WTC11 (cell line): ENCODE measurements around the gene POLR1H. TPM values are rescaled to one million over a fixed set of nuclear protein-coding genes. Genes with fewer than 3 reads are reported as not detected.

Source experiments
- ATF1 ChIP-seq: sonication (generic); formaldehyde crosslinking; IDR thresholded peaks from 2 replicates; pipeline ENCODE4 v1.8.1; 2023; ENCODE audit warnings: mild to moderate bottlenecking, moderate library complexity, missing genetic modification reagents
- CBFB ChIP-seq: sonication (generic); formaldehyde crosslinking; IDR thresholded peaks from 2 replicates; pipeline ENCODE4 v1.8.1; 2022; ENCODE audit warnings: mild to moderate bottlenecking, low read depth, missing genetic modification reagents
- ELF4 ChIP-seq: sonication (generic); formaldehyde crosslinking; IDR thresholded peaks from 2 replicates; pipeline ENCODE4 v1.8.1; 2022; ENCODE audit warnings: low read depth, mild to moderate bottlenecking, moderate library complexity, missing genetic modification reagents
- EMX1 ChIP-seq: fragments of 250-450 bp; sonication (Bioruptor Pico); IDR thresholded peaks from 2 replicates; pipeline ENCODE4 v1.8.0; 2021; ENCODE audit warnings: mild to moderate bottlenecking
- ESRRA ChIP-seq: sonication (generic); formaldehyde crosslinking; IDR thresholded peaks from 2 replicates; pipeline ENCODE4 v1.8.1; 2022; ENCODE audit warnings: mild to moderate bottlenecking, missing genetic modification reagents, borderline replicate concordance
- ETV6 ChIP-seq: sonication (generic); formaldehyde crosslinking; IDR thresholded peaks from 2 replicates; pipeline ENCODE4 v1.8.1; 2022; ENCODE audit warnings: mild to moderate bottlenecking, missing genetic modification reagents
- FOXJ3 ChIP-seq: sonication (generic); formaldehyde crosslinking; IDR thresholded peaks from 2 replicates; pipeline ENCODE4 v1.9.0; 2021; ENCODE audit warnings: missing genetic modification reagents, mild to moderate bottlenecking, borderline replicate concordance
- FOXK1 ChIP-seq: sonication (generic); formaldehyde crosslinking; IDR thresholded peaks from 2 replicates; pipeline ENCODE4 v1.8.0; 2022; ENCODE audit warnings: mild to moderate bottlenecking, moderate library complexity, missing genetic modification reagents
- FOXP1 ChIP-seq: sonication (generic); formaldehyde crosslinking; IDR thresholded peaks from 2 replicates; pipeline ENCODE4 v1.8.0; 2022; ENCODE audit warnings: missing genetic modification reagents, mild to moderate bottlenecking, moderate library complexity, borderline replicate concordance
- GRHL2 ChIP-seq: fragments of 250-450 bp; sonication (Bioruptor Pico); IDR thresholded peaks from 2 replicates; pipeline ENCODE4 v1.8.0; 2022; ENCODE audit warnings: mild to moderate bottlenecking, moderate library complexity; ENCODE audit not compliant: insufficient replicate concordance, severe bottlenecking
- HMGA2 ChIP-seq: fragments of 250-450 bp; sonication (Bioruptor Pico); IDR thresholded peaks from 2 replicates; pipeline ENCODE4 v1.4.0; 2021; ENCODE audit warnings: mild to moderate bottlenecking, moderate library complexity
- SMAD3 ChIP-seq: sonication (generic); formaldehyde crosslinking; IDR thresholded peaks from 2 replicates; pipeline ENCODE4 v1.8.0; 2022; ENCODE audit warnings: missing genetic modification reagents, mild to moderate bottlenecking, borderline replicate concordance
- SMAD4 ChIP-seq: sonication (generic); formaldehyde crosslinking; IDR thresholded peaks from 2 replicates; pipeline ENCODE4 v1.8.0; 2022; ENCODE audit warnings: mild to moderate bottlenecking, missing genetic modification reagents
- TEAD4 ChIP-seq: sonication (generic); formaldehyde crosslinking; IDR thresholded peaks from 2 replicates; pipeline ENCODE4 v1.8.0; 2022; ENCODE audit warnings: mild to moderate bottlenecking, missing genetic modification reagents
- ZNF138 ChIP-seq: sonication (generic); formaldehyde crosslinking; conservative IDR thresholded peaks from 2 replicates; pipeline ENCODE4 v1.8.1; 2022; ENCODE audit warnings: mild to moderate bottlenecking, moderate library complexity, missing genetic modification reagents
- ZNF317 ChIP-seq: sonication (generic); formaldehyde crosslinking; IDR thresholded peaks from 2 replicates; pipeline ENCODE4 v1.8.1; 2023; ENCODE audit warnings: low read depth, mild to moderate bottlenecking, moderate library complexity, missing genetic modification reagents, borderline replicate concordance
- total RNA-seq: library from RNA; stranded (reverse); gene quantifications from 3 replicates; pipeline ENCODE4 v1.2.3, GENCODE V29; 2021
- TF ChIP-seq, protein P1 (sequence below): sonication (generic); formaldehyde crosslinking; IDR thresholded peaks from 2 replicates; pipeline ENCODE4 v1.8.1; 2022; ENCODE audit warnings: mild to moderate bottlenecking, missing genetic modification reagents, moderate library complexity, borderline replicate concordance
- TF ChIP-seq, protein P2 (sequence below): fragments of 250-450 bp; sonication (Bioruptor Pico); IDR thresholded peaks from 2 replicates; pipeline ENCODE4 v1.9.0; 2021; ENCODE audit warnings: mild to moderate bottlenecking
- TF ChIP-seq, protein P3 (sequence below): sonication (generic); formaldehyde crosslinking; IDR thresholded peaks from 2 replicates; pipeline ENCODE4 v1.8.0; 2022; ENCODE audit warnings: mild to moderate bottlenecking, missing genetic modification reagents
- TF ChIP-seq, protein P4 (sequence below): sonication (generic); formaldehyde crosslinking; IDR thresholded peaks from 2 replicates; pipeline ENCODE4 v1.8.1; 2022; ENCODE audit warnings: missing genetic modification reagents, borderline replicate concordance
- TF ChIP-seq, protein P5 (sequence below): fragments of 250-450 bp; sonication (Bioruptor Pico); conservative IDR thresholded peaks from 2 replicates; pipeline ENCODE4 v1.9.0; 2021; ENCODE audit warnings: mild to moderate bottlenecking
- TF ChIP-seq, protein P6 (sequence below): sonication (generic); formaldehyde crosslinking; IDR thresholded peaks from 2 replicates; pipeline ENCODE4 v1.8.1; 2022; ENCODE audit warnings: low read depth, mild to moderate bottlenecking, moderate library complexity, missing genetic modification reagents, borderline replicate concordance
- TF ChIP-seq, protein P7 (sequence below): sonication (generic); formaldehyde crosslinking; IDR thresholded peaks from 2 replicates; pipeline ENCODE4 v1.8.0; 2022; ENCODE audit warnings: mild to moderate bottlenecking, missing genetic modification reagents
- TF ChIP-seq, protein P8 (sequence below): sonication (generic); formaldehyde crosslinking; IDR thresholded peaks from 2 replicates; pipeline ENCODE4 v1.8.0; 2022; ENCODE audit warnings: missing genetic modification reagents
- TF ChIP-seq, protein P9 (sequence below): sonication (generic); formaldehyde crosslinking; conservative IDR thresholded peaks from 2 replicates; pipeline ENCODE4 v1.8.1; 2022; ENCODE audit warnings: mild to moderate bottlenecking, missing genetic modification reagents
- TF ChIP-seq, protein P10 (sequence below): fragments of 250-450 bp; sonication (Bioruptor Pico); IDR thresholded peaks from 2 replicates; pipeline ENCODE4 v1.9.0; 2021; ENCODE audit warnings: moderate library complexity, mild to moderate bottlenecking, inconsistent platforms, borderline replicate concordance

The POLR1H gene
- total RNA-seq, 1 experiment from 2014 or later = 38.8 TPM

DNA sequence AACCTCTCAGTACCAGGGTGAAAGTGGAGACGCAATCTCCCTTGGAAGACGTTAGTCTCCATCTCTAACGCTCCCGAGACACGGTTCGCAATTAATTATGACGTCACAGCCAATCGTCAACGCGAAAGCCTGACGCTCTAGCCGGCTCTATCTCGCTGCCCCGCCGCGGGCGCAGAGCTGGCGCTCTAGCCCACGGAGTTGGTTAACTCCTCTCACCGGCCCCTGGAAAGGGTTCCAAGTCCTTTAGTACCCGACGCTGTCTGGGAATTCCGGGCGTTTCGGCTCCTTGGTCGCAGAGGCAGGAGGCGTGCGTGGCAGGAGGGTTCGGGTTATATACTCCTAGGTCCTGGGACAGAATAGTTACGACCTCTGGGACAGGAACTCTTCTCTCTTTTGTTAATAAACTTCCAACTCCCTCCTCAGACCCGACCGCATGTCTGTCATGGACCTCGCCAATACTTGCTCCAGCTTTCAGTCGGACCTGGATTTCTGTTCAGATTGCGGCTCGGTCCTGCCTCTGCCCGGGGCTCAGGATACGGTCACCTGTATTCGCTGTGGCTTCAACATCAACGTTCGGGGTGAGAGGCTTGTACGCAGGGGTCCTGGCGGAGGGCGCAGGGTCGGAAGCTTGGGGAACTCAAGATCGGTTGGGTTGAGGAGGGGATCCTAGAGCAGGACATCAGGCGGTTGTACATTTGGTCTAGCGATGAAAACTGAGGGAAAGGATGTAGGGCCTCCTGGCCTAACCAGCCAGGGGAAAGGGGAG is at the start of gene POLR1H (continued):
- TF ChIP-seq, protein P1, sequence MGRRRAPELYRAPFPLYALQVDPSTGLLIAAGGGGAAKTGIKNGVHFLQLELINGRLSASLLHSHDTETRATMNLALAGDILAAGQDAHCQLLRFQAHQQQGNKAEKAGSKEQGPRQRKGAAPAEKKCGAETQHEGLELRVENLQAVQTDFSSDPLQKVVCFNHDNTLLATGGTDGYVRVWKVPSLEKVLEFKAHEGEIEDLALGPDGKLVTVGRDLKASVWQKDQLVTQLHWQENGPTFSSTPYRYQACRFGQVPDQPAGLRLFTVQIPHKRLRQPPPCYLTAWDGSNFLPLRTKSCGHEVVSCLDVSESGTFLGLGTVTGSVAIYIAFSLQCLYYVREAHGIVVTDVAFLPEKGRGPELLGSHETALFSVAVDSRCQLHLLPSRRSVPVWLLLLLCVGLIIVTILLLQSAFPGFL = no peak
- TF ChIP-seq ATF1 (CRISPR knock-in tag) = 0 out of 2 replicates have a peak, but pooled peaks have one; percentile 55
- TF ChIP-seq ZNF317 (CRISPR knock-in tag) = no peak
- TF ChIP-seq, protein P2, sequence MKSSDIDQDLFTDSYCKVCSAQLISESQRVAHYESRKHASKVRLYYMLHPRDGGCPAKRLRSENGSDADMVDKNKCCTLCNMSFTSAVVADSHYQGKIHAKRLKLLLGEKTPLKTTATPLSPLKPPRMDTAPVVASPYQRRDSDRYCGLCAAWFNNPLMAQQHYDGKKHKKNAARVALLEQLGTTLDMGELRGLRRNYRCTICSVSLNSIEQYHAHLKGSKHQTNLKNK (CRISPR knock-in tag) = no peak
- TF ChIP-seq FOXJ3 (CRISPR knock-in tag) = no peak
- peak; percentile 77 for TF ChIP-seq FOXK1 (CRISPR knock-in tag)
- TF ChIP-seq, protein P3, sequence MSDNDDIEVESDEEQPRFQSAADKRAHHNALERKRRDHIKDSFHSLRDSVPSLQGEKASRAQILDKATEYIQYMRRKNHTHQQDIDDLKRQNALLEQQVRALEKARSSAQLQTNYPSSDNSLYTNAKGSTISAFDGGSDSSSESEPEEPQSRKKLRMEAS (CRISPR knock-in tag) = no peak
- TF ChIP-seq ELF4 (CRISPR knock-in tag) = no peak
- TF ChIP-seq, protein P4, sequence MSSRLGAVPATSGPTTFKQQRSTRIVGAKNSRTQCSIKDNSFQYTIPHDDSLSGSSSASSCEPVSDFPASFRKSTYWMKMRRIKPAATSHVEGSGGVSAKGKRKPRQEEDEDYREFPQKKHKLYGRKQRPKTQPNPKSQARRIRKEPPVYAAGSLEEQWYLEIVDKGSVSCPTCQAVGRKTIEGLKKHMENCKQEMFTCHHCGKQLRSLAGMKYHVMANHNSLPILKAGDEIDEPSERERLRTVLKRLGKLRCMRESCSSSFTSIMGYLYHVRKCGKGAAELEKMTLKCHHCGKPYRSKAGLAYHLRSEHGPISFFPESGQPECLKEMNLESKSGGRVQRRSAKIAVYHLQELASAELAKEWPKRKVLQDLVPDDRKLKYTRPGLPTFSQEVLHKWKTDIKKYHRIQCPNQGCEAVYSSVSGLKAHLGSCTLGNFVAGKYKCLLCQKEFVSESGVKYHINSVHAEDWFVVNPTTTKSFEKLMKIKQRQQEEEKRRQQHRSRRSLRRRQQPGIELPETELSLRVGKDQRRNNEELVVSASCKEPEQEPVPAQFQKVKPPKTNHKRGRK (CRISPR knock-in tag) = no peak
- no peak for TF ChIP-seq ESRRA (CRISPR knock-in tag)
- TF ChIP-seq, protein P5, sequence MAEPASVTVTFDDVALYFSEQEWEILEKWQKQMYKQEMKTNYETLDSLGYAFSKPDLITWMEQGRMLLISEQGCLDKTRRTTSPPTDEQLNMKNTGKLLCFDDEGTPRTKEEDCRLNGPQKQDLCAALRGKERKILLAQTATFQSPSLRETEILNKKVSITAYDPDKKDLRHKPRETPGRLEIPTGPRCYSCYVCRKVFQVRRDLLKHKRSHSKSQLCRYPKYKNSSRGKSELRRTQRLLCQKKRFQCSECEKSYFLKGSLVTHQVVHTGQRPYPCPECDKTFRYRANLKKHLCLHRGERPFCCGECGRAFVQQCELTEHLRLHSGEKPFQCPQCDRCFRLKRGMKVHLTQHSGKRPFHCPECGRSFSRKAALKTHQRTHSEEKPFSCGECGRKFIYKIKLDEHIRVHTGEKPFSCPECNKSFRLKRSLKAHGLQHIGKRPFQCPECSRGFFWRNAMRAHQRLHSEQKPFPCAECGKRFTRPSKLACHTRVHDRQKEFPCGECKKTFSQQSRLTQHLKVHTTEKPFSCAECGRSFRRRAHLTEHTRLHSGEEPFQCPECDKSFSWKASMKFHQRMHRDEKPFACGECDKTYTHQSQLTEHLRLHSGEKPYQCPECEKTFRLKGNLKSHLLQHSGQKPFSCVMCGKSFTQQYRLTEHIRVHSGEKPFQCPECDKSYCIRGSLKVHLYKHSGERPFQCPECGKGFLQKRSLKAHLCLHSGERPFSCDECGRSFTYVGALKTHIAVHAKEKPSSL (CRISPR knock-in tag) = no peak
- TF ChIP-seq CBFB (CRISPR knock-in tag) = no peak
- TF ChIP-seq, protein P6, sequence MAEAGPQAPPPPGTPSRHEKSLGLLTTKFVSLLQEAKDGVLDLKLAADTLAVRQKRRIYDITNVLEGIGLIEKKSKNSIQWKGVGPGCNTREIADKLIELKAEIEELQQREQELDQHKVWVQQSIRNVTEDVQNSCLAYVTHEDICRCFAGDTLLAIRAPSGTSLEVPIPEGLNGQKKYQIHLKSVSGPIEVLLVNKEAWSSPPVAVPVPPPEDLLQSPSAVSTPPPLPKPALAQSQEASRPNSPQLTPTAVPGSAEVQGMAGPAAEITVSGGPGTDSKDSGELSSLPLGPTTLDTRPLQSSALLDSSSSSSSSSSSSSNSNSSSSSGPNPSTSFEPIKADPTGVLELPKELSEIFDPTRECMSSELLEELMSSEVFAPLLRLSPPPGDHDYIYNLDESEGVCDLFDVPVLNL (CRISPR knock-in tag) = no peak
- no peak for TF ChIP-seq ZNF138 (CRISPR knock-in tag)
- TF ChIP-seq, protein P7, sequence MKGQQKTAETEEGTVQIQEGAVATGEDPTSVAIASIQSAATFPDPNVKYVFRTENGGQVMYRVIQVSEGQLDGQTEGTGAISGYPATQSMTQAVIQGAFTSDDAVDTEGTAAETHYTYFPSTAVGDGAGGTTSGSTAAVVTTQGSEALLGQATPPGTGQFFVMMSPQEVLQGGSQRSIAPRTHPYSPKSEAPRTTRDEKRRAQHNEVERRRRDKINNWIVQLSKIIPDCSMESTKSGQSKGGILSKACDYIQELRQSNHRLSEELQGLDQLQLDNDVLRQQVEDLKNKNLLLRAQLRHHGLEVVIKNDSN (CRISPR knock-in tag) = no peak
- TF ChIP-seq TEAD4 (CRISPR knock-in tag) = no peak
- TF ChIP-seq, protein P8, sequence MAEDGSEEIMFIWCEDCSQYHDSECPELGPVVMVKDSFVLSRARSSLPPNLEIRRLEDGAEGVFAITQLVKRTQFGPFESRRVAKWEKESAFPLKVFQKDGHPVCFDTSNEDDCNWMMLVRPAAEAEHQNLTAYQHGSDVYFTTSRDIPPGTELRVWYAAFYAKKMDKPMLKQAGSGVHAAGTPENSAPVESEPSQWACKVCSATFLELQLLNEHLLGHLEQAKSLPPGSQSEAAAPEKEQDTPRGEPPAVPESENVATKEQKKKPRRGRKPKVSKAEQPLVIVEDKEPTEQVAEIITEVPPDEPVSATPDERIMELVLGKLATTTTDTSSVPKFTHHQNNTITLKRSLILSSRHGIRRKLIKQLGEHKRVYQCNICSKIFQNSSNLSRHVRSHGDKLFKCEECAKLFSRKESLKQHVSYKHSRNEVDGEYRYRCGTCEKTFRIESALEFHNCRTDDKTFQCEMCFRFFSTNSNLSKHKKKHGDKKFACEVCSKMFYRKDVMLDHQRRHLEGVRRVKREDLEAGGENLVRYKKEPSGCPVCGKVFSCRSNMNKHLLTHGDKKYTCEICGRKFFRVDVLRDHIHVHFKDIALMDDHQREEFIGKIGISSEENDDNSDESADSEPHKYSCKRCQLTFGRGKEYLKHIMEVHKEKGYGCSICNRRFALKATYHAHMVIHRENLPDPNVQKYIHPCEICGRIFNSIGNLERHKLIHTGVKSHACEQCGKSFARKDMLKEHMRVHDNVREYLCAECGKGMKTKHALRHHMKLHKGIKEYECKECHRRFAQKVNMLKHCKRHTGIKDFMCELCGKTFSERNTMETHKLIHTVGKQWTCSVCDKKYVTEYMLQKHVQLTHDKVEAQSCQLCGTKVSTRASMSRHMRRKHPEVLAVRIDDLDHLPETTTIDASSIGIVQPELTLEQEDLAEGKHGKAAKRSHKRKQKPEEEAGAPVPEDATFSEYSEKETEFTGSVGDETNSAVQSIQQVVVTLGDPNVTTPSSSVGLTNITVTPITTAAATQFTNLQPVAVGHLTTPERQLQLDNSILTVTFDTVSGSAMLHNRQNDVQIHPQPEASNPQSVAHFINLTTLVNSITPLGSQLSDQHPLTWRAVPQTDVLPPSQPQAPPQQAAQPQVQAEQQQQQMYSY (CRISPR knock-in tag) = no peak
- no peak for TF ChIP-seq GRHL2
- TF ChIP-seq, protein P9, sequence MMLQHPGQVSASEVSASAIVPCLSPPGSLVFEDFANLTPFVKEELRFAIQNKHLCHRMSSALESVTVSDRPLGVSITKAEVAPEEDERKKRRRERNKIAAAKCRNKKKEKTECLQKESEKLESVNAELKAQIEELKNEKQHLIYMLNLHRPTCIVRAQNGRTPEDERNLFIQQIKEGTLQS (CRISPR knock-in tag) = no peak
- no peak for TF ChIP-seq FOXP1
- TF ChIP-seq, protein P10, sequence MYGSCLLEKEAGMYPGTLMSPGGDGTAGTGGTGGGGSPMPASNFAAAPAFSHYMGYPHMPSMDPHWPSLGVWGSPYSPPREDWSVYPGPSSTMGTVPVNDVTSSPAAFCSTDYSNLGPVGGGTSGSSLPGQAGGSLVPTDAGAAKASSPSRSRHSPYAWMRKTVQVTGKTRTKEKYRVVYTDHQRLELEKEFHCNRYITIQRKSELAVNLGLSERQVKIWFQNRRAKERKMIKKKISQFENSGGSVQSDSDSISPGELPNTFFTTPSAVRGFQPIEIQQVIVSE (CRISPR knock-in tag) = no peak
- TF ChIP-seq ETV6 (CRISPR knock-in tag) = no peak; the same call in 1 of the 2 replicates
- no peak for TF ChIP-seq SMAD3 (CRISPR knock-in tag)
- TF ChIP-seq SMAD4 (CRISPR knock-in tag) = no peak
- TF ChIP-seq HMGA2 = no peak
- TF ChIP-seq EMX1 (CRISPR knock-in tag) = no peak
